Natural killer cell (primary cell): ENCODE results near the gene PTK7. TPM values are rescaled to one million over a fixed set of nuclear protein-coding genes. Genes with fewer than 3 reads are reported as not detected.
A peak's percentile ranks its signal among the peaks of the same experiment; 100 is the strongest.

Source experiments
- ATAC-seq, 3 donors: fragments of 150-1000 bp in 2 of 3; fragments of 200-7000 bp in 1 of 3; cut with Tn5 transposase; 1 replicate in 1 of 3; 2 replicates in 2 of 3; pipeline ENCODE4 v1.10.0; 2021; ENCODE audit warnings: mild to moderate bottlenecking in 2 of 3, moderate library complexity in 2 of 3
- DNase-seq, 2 donors: peaks; one replicate each; pipeline versions ENCODE4 v3.0.0 to v3.0.0-alpha.2; 2013 to 2021; ENCODE audit warnings: mixed read lengths in 1 of 2
- H3K27ac ChIP-seq: one replicate; pipeline ENCODE4 v1.5.1; 2013; ENCODE audit warnings: mild to moderate bottlenecking, low read length
- H3K27me3 ChIP-seq: one replicate; pipeline ENCODE4 v1.6.1; 2013; ENCODE audit warnings: low read length; ENCODE audit not compliant: control insufficient read depth, insufficient read depth
- H3K36me3 ChIP-seq: one replicate; pipeline ENCODE4 v1.6.1; 2013; ENCODE audit warnings: low read length; ENCODE audit not compliant: control insufficient read depth, insufficient read depth
- H3K4me1 ChIP-seq: one replicate; pipeline ENCODE4 v1.6.1; 2013; ENCODE audit warnings: low read length; ENCODE audit not compliant: control insufficient read depth, insufficient read depth
- H3K4me3 ChIP-seq: one replicate; pipeline ENCODE4 v1.5.1; 2013; ENCODE audit warnings: low read length
- H3K9me3 ChIP-seq: one replicate; pipeline ENCODE4 v1.6.1; 2013; ENCODE audit warnings: low read length; ENCODE audit not compliant: control insufficient read depth, insufficient read depth
- H3K27ac Mint-ChIP-seq, 2 donors: one replicate each; pipeline ENCODE4 v1.8.0; 2022; ENCODE audit warnings: mild to moderate bottlenecking in 2 of 2, mixed read lengths in 2 of 2, moderate library complexity in 1 of 2
- H3K27me3 Mint-ChIP-seq, 2 donors: one replicate each; pipeline ENCODE4 v1.8.0; 2022; ENCODE audit warnings: low read depth in 2 of 2, mixed read lengths in 2 of 2
- H3K36me3 Mint-ChIP-seq: one replicate; pipeline ENCODE4 v1.8.0; 2022; ENCODE audit warnings: mixed read lengths
- H3K4me1 Mint-ChIP-seq, 2 donors: one replicate each; pipeline ENCODE4 v1.8.0; 2022; ENCODE audit warnings: mixed read lengths in 2 of 2
- H3K4me3 Mint-ChIP-seq: one replicate; pipeline ENCODE4 v1.8.0; 2022; ENCODE audit warnings: mild to moderate bottlenecking, moderate library complexity, mixed read lengths
- H3K9me3 Mint-ChIP-seq, 2 donors: one replicate each; pipeline ENCODE4 v1.8.0; 2022; ENCODE audit warnings: mixed read lengths in 2 of 2
- CTCF ChIP-seq: fragments of 200-600 bp; IDR thresholded peaks from one replicate; pipeline ENCODE4 v1.8.0; 2022; ENCODE audit warnings: antibody characterized with exemption
- WGBS: methylation state at CpG from one replicate; pipeline ENCODE4 v1.1.7; 2013; ENCODE audit warnings: missing lambda C conversion rate; ENCODE audit not compliant: insufficient coverage; 5-methylcytosine and 5-hydroxymethylcytosine counted together
- intact Hi-C: fragments of 100-400 bp; cut with micrococcal nuclease; formaldehyde crosslinking; loops from one replicate; pipeline ENCODE4 v1.14.2; 2022
- total RNA-seq, 4 donors: library from RNA; stranded (reverse); fragments of 120-200 nt in 1 of 4; gene quantifications; one replicate each; pipeline versions ENCODE4 v1.2.3 to v1.2.4, GENCODE V29; 2013 to 2022

The PTK7 gene
- total RNA-seq, 3 donors from 2014 or later (not counting 1 experiment from before 2014, with no cell fraction given) = 1.7 to 5.6 (median 2.8) TPM

DNA sequence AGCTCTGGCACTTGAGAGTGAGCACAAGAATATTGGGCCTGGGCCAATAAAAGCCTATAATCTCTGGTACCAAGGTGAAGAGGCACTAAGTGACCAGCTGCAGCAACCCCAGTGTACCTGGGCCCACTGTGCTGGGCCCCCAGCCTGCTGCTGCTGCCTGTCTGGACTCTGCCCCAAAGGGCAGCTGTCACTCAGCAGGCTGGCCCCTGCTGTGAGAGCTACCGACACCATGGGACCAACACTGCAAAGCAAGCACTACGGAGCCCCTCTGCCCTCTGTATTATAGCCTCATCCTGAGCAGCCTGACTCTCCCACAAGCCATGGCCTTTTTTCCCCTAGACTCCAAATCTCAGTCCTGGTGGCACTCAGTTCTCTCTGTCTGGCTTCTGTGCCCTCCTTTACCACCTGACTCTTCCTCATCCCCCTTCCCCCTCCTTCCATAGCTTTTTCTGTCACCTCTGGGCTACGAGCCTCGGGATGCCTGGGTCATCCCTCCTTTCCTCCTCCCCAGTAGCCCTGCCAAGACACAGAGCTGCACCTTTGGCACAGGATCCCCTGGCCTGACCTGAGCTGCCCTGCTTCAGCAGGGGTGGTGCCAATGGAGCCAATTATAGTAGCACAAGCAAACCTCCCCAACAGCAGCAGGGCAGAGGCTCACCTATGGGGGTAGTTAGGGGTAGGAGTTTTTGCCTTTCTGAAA, 40.5 kb upstream of the PTK7 start:
- H3K36me3 ChIP-seq = peaks cover 36% of the 10 kb centered on the region
- Mint-ChIP-seq H3K36me3 (no peaks in the 10 kb centered on the region), H3K9me3 (no peaks in the 10 kb centered on the region)

GRCh38 chr6:43036712-43037111, 39.4 kb upstream of the PTK7 start:
- DNase-seq = no peak
- Histone ChIP-seq H3K4me3 (no peak overlapping the region), H3K9me3 (no peaks in the 10 kb centered on the region), H3K36me3 (peaks cover 41% of the 10 kb centered on the region), H3K27ac (no peak overlapping the region), H3K4me1 (no peaks in the 10 kb centered on the region), H3K27me3 (no peaks in the 10 kb centered on the region)
- intact Hi-C loops = no loop called here
- WGBS = 94% methylated on average over 8 of the region's 9 CpGs
- H3K9me3 Mint-ChIP-seq = no peaks in the 10 kb centered on the region
- no peaks in the 10 kb centered on the region for H3K36me3 Mint-ChIP-seq
- H3K27me3 Mint-ChIP-seq = no peaks in the 10 kb centered on the region
- ATAC-seq = no peak
- no peak overlapping the region for H3K4me3 Mint-ChIP-seq
- TF ChIP-seq CTCF = no peak
- no peak overlapping the region for H3K27ac Mint-ChIP-seq
- H3K4me1 Mint-ChIP-seq = peaks cover 0 to 6% of the 10 kb centered on the region in 2 donors

More for the DNA sequence above, 40.5 kb upstream of the PTK7 start:
- DNase-seq (no peak), ATAC-seq (no peak)
- 93% methylated on average over 4 of the region's 4 CpGs for WGBS
- H3K4me3 Mint-ChIP-seq = no peak overlapping the region
- TF ChIP-seq CTCF = no peak
- H3K4me1 Mint-ChIP-seq = peaks cover 0 to 6% of the 10 kb centered on the region in 2 donors
- no peaks in the 10 kb centered on the region for H3K27me3 Mint-ChIP-seq
- H3K9me3 ChIP-seq = no peaks in the 10 kb centered on the region
- H3K27me3 ChIP-seq = no peaks in the 10 kb centered on the region
- peak overlapping the region in 1 of 2 donors; percentile 4 for H3K27ac Mint-ChIP-seq
- no peak overlapping the region for H3K4me3 ChIP-seq
- intact Hi-C loops = no loop called here
- H3K4me1 ChIP-seq = no peaks in the 10 kb centered on the region
- no peak overlapping the region for H3K27ac ChIP-seq

DNA sequence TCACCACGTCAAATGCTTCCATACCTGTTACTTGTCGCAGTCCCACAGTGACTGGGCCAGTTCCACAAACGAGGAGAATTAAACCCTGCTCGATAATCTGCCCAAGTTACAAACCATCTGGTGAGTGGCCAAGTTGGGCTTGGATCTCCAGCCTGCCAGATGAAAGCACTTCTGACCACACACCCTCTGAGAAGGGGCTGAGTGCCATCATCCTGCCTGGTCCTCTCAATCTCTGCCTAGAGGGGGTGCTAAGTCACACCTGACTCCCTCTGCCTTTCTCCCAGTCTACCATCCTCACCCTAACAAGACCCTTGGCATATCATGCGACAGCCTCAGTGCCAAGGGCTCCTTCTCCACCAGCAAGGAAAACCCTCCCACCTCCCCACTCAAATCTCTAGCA, 38.9 kb upstream of the PTK7 start:
- Histone ChIP-seq H3K9me3 (no peaks in the 10 kb centered on the region), H3K4me3 (no peak overlapping the region), H3K27ac (no peak overlapping the region), H3K36me3 (peaks cover 41% of the 10 kb centered on the region), H3K4me1 (no peaks in the 10 kb centered on the region), H3K27me3 (no peaks in the 10 kb centered on the region)
- Mint-ChIP-seq H3K4me3 (no peak overlapping the region), H3K36me3 (no peaks in the 10 kb centered on the region), H3K27ac (no peak overlapping the region), H3K9me3 (no peaks in the 10 kb centered on the region), H3K4me1 (peaks cover 0 to 6% of the 10 kb centered on the region in 2 donors), H3K27me3 (no peaks in the 10 kb centered on the region)
- no peak for DNase-seq
- ATAC-seq = no peak
- TF ChIP-seq CTCF = no peak
- 85% methylated on average over 5 of the region's 5 CpGs for WGBS
- intact Hi-C loops = no loop called here

GRCh38 chr6:43037706-43038105, 38.4 kb upstream of the PTK7 start:
- TF ChIP-seq CTCF = no peak
- no peaks in the 10 kb centered on the region for H3K4me1 ChIP-seq

More at GRCh38 chr6:43037706-43038105, 38.4 kb upstream of the PTK7 start:
- peaks cover 40% of the 10 kb centered on the region for H3K36me3 ChIP-seq
- H3K4me3 Mint-ChIP-seq = no peak overlapping the region
- no peak overlapping the region for H3K4me3 ChIP-seq
- no peaks in the 10 kb centered on the region for H3K36me3 Mint-ChIP-seq
- no peaks in the 10 kb centered on the region for H3K9me3 ChIP-seq
- intact Hi-C loops = no loop called here
- ATAC-seq (no peak), DNase-seq (no peak)
- H3K27me3 Mint-ChIP-seq = no peaks in the 10 kb centered on the region
- H3K27ac ChIP-seq = no peak overlapping the region
- H3K4me1 Mint-ChIP-seq = peaks cover 0 to 6% of the 10 kb centered on the region in 2 donors
- WGBS = 95% methylated on average over 7 of the region's 9 CpGs
- no peaks in the 10 kb centered on the region for H3K9me3 Mint-ChIP-seq
- no peak overlapping the region for H3K27ac Mint-ChIP-seq
- no peaks in the 10 kb centered on the region for H3K27me3 ChIP-seq
